ENCODE data around the gene TTC38.

The TTC38 gene

GRCh38 chr22:46280063-46280817 is 12.4 kb downstream of the TTC38 start:
- no peak for ATAC-seq

- ATAC-seq: no peak
Observed at GRCh38 chr22:46280999-46281623, 13.3 kb downstream of the TTC38 start.

GRCh38 chr22:46281866-46282678 is 14.3 kb downstream of the TTC38 start:
- ATAC-seq: no peak

GRCh38 chr22:46286006-46286405 is 18.2 kb downstream of the TTC38 start:
- no peak for ATAC-seq

GRCh38 chr22:46286941-46287872 is 19.4 kb downstream of the TTC38 start:
- ATAC-seq: no peak

GRCh38 chr22:46287873-46288751 is 20.3 kb downstream of the TTC38 start:
- ATAC-seq: peak; percentile 46 to 66

GRCh38 chr22:46288846-46289243 is 21.0 kb downstream of the TTC38 start:
- no peak for ATAC-seq

GRCh38 chr22:46289244-46289891 is 21.6 kb downstream of the TTC38 start:
- no peak for ATAC-seq

GRCh38 chr22:46290121-46290842 is 22.5 kb downstream of the TTC38 start:
- no peak for ATAC-seq

GRCh38 chr22:46290843-46291785 is 23.3 kb downstream of the TTC38 start:
- no peak for ATAC-seq

GRCh38 chr22:46292173-46292572 is 24.4 kb downstream of the TTC38 start:
- no peak for ATAC-seq

GRCh38 chr22:46292732-46293131 is 24.9 kb downstream of the TTC38 start:
- ATAC-seq: no peak

GRCh38 chr22:46293577-46294260 is 25.9 kb downstream of the TTC38 start:
- no peak for ATAC-seq

- no peak for ATAC-seq
Observed at GRCh38 chr22:46294784-46295183, 27.0 kb downstream of the TTC38 start.

- no peak for ATAC-seq
Observed at GRCh38 chr22:46295277-46295971, 27.6 kb downstream of the TTC38 start.

GRCh38 chr22:46296257-46297150 is 28.7 kb downstream of the TTC38 start, which contains the start of gene GTSE1:
Gene GTSE1 (plus strand): TSS chr22:46296870. CDS start chr22:46297401, 531 bp downstream.
- ATAC-seq: peak; percentile 98 to 99

Data from activated CD4-positive, CD25-positive, alpha-beta regulatory T cell treated with anti-CD3 and anti-CD28 coated beads, Interleukin-2, amount 50 U/mL, for 24 hours (primary cell).